ENCODE data around the gene PRPSAP2.
"Not testable (repeated sequence)": the region's sequence is repeated elsewhere in the genome, so short reads cannot be mapped to it uniquely, and the experiment has no call there.

The PRPSAP2 gene

GRCh38 chr17:18857864-18858566 is at the start of gene PRPSAP2:
Gene PRPSAP2, plus strand, starts transcription at chr17:18858131. Its CDS starts 7,703 bp downstream, at chr17:18865834.
- FAIRE-seq, result no peak

GRCh38 chr17:18815924-18816323 is 42.0 kb upstream of the PRPSAP2 start:
- not testable (repeated sequence) for FAIRE-seq

GRCh38 chr17:18816489-18817371 is 41.2 kb upstream of the PRPSAP2 start:
- FAIRE-seq, result peak; percentile 97

- not testable (repeated sequence) for FAIRE-seq
Observed at GRCh38 chr17:18821430-18821829, 36.5 kb upstream of the PRPSAP2 start.

- peak; percentile 99 for FAIRE-seq
Observed at GRCh38 chr17:18827613-18828012, 30.3 kb upstream of the PRPSAP2 start.

- no peak for FAIRE-seq
Observed at GRCh38 chr17:18848501-18848900, 9.4 kb upstream of the PRPSAP2 start.

- FAIRE-seq, result no peak
Observed at GRCh38 chr17:18850679-18851078, 7.3 kb upstream of the PRPSAP2 start.

- FAIRE-seq, result no peak
Observed at GRCh38 chr17:18851201-18851600, 6.7 kb upstream of the PRPSAP2 start.

- no peak for FAIRE-seq
Observed at GRCh38 chr17:18854956-18855355, 3.0 kb upstream of the PRPSAP2 start.

GRCh38 chr17:18855831-18856569 is 1.9 kb upstream of the PRPSAP2 start:
- peak; percentile 94 for FAIRE-seq

GRCh38 chr17:18856570-18856915 is 1.4 kb upstream of the PRPSAP2 start:
- FAIRE-seq, result no peak

GRCh38 chr17:18858567-18859245 is 775 bp downstream of the PRPSAP2 start:
- no peak for FAIRE-seq

- FAIRE-seq, result no peak
Observed at GRCh38 chr17:18859256-18859655, 1.3 kb downstream of the PRPSAP2 start.

- FAIRE-seq, result no peak
Observed at GRCh38 chr17:18860161-18860972, 2.4 kb downstream of the PRPSAP2 start.

GRCh38 chr17:18862011-18862410 is 4.1 kb downstream of the PRPSAP2 start:
- FAIRE-seq, result no peak

- FAIRE-seq, result not testable (repeated sequence)
Observed at GRCh38 chr17:18864996-18865395, 7.1 kb downstream of the PRPSAP2 start.

GRCh38 chr17:18866866-18867813 is 9.2 kb downstream of the PRPSAP2 start:
- FAIRE-seq, result no peak

GRCh38 chr17:18877104-18877645 is 19.2 kb downstream of the PRPSAP2 start:
- FAIRE-seq, result no peak

GRCh38 chr17:18888766-18889290 is 30.9 kb downstream of the PRPSAP2 start:
- no peak for FAIRE-seq

GRCh38 chr17:18889658-18890057 is 31.7 kb downstream of the PRPSAP2 start:
- FAIRE-seq, result no peak
